Measurements from ENCODE around the gene LIAS.

- TF ChIP-seq, protein P1, sequence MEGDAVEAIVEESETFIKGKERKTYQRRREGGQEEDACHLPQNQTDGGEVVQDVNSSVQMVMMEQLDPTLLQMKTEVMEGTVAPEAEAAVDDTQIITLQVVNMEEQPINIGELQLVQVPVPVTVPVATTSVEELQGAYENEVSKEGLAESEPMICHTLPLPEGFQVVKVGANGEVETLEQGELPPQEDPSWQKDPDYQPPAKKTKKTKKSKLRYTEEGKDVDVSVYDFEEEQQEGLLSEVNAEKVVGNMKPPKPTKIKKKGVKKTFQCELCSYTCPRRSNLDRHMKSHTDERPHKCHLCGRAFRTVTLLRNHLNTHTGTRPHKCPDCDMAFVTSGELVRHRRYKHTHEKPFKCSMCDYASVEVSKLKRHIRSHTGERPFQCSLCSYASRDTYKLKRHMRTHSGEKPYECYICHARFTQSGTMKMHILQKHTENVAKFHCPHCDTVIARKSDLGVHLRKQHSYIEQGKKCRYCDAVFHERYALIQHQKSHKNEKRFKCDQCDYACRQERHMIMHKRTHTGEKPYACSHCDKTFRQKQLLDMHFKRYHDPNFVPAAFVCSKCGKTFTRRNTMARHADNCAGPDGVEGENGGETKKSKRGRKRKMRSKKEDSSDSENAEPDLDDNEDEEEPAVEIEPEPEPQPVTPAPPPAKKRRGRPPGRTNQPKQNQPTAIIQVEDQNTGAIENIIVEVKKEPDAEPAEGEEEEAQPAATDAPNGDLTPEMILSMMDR (IDR thresholded peaks at IDR 0.05): no peak
- no peak for TF ChIP-seq POLR2A (IDR thresholded peaks at IDR 0.05)
These were observed 27.5 kb downstream of the LIAS start for GRCh38 chr4:39486221-39486804.
